Activated T-helper 1 cell treated with Interleukin-2 at 50 U/mL for 16 hours (primary cell): Measurements from ENCODE around the gene SLC23A3.
A peak's percentile ranks its signal among the peaks of the same experiment; 100 is the strongest.

Source experiments
- DNase-seq: peaks from one replicate; pipeline ENCODE4 v3.0.0-alpha.2; 2020; ENCODE audit warnings: low read depth

Gene SLC23A3, protein sequence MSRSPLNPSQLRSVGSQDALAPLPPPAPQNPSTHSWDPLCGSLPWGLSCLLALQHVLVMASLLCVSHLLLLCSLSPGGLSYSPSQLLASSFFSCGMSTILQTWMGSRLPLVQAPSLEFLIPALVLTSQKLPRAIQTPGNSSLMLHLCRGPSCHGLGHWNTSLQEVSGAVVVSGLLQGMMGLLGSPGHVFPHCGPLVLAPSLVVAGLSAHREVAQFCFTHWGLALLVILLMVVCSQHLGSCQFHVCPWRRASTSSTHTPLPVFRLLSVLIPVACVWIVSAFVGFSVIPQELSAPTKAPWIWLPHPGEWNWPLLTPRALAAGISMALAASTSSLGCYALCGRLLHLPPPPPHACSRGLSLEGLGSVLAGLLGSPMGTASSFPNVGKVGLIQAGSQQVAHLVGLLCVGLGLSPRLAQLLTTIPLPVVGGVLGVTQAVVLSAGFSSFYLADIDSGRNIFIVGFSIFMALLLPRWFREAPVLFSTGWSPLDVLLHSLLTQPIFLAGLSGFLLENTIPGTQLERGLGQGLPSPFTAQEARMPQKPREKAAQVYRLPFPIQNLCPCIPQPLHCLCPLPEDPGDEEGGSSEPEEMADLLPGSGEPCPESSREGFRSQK

DNA sequence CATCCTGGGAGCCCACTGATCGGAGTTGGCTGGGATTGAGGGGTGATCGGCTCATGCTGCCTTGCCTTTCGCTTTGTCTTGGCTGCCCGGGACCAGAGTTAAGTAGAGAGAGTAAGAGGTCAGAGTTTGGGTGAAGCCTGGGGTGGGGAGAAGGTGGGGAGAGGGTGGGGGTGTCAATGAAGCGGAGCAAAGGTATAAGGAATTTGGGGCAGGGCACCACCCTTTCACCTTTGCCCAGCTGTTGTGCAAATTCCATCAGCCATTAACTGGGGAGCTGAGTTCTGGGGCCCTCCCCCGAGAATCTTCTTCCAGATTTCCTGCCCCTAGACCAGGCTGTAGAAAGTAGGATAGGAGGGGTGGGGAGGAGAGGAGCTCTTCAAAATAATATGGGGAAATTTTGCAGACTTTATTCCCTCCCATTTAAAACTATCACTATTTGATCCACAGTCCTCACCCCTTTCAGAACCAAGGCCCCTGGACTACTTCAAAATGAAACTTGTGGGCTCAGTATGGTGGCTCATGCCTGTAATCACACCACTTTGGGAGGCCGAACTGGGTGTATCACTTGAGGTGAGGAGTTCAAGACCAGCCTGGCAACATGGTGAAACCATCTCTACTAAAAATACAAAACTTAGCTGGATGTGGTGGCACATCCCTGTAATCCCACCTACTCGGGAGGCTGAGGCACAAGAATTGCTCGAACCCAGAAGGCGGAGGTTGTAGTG is at the start of gene SLC23A3:
Gene SLC23A3, minus strand, starts transcription at position 100 of the 725 bp plus-strand sequence. Its CDS starts 45 bp downstream, at position 55.
- DNase-seq, result no peak

DNA sequence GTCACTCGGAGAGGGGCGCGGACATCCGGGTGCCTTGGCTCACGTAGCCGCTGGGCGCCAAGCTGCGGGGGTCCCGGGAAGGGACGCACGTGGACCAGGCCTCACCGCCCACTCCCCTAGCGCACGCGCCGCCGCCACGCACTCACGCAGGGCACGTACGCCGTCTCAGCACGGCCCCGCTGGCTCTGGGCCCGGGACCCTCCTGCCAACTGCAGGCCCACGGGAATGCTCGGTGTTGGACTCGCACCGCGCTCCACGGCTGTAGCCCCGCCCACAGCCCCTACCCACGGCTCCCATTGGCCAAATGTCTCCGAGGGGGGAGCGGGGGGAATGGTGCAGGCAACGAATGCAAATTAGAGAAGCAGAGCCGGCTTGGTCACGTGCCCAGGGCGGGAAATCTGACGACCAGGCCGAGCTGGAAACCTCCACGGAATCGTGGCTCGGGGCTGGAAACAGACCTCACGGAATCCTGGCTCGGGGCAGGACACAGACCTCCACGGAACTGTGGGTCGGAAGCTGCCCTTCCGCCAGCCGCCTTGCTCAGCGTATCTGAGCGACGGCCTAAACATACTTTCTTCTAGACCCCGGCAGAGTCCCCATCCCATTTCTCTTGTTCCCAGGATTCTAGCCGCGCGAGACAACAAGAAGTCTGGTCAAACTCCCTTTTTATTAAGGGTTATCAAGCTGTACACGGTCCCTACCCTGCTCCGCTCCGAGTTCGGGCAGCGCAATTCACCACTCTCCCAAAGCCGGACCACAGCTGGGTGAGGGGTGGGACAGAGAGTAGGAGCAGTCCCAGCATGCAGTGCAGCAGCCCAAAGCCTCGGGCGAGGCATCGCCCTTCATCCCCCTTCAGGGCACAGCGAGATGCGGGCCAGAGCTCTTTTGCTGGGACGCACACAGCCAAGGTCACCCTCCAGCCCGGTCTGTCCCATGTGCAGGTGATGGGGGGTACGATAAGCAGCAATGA is 49.2 kb upstream of the SLC23A3 start, which contains the start of gene ABCB6:
Gene ABCB6, minus strand, starts transcription at position 227 of the 970 bp plus-strand sequence. CDS start 285 bp downstream, outside the sequence.
- DNase-seq, result peak; percentile 76

DNA sequence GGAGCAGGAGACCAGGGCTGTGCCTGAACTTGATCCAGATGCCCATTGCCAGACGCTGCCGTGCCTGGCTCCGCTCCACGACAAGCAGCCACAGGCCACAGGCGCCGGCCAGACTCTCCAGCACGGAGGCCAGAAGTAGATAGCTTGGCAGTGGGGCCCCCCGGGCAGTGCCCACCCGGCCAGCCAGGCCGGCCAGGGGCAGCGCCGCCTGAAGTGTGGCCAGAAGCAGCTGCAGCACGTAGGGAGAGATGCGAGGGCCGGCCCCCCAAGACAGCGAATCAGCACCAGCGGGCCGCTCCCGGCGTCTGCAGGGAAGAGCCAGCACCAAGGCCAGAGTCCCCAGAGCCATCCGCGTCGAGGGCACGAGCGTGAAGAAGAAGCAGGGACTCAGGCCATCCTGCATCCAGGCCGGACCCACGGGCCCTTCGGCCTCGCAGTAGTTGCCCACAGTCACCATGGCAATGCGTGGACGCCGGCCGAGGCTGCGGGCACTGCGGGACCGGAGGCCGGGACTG is 48.4 kb upstream of the SLC23A3 start:
- DNase-seq, result no peak

DNA sequence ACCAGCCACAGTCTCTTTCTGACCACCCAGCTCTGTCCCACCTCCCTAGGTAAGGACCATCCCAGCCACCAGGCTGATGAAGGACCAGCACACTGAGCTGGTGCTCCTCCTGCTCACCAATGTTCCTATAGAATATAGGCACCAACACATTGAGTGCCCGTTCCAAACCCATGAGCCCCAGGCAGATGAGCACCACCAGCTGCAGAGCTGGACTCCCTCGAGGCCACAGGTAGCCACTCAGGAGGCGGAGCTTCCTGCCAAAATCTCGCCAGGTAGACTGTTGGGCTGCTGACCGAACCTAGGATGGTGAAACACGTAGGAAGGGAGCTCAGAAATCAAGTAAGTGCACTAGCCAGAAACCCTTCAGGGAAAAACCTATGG is 46.7 kb upstream of the SLC23A3 start:
- DNase-seq, result no peak

DNA sequence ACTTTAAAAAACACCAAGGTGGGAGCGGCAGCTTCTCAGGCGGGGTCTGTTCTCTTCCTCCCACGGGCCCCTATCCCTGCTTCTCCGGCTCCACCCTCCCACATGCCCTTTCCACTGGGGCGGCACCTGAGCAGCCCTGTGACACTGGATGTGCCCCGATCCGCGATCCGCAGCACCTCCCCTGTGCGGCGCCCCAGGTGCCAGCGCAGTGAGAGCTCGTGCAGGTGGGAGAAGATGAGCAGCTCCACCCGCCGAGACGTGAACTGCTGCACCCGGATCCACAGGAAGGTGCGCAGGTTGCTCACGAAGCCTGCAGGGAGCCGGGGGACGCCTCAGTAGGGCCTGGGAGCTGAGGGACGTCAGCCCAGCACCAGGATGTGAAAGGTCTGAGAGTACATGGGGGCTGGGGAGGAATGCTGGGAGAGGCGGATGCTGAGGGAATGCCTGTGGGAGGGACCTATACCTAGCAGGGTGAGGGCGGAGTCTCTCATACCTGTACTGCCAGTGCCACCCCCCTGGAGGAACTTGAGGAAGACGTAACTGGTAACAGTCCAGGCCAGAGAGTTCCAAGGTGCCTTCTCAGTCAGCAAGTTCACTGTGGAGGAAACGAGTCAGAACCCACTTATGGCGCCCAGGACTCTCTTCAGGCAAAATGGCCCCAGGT is 46.2 kb upstream of the SLC23A3 start:
- DNase-seq, result no peak

DNA sequence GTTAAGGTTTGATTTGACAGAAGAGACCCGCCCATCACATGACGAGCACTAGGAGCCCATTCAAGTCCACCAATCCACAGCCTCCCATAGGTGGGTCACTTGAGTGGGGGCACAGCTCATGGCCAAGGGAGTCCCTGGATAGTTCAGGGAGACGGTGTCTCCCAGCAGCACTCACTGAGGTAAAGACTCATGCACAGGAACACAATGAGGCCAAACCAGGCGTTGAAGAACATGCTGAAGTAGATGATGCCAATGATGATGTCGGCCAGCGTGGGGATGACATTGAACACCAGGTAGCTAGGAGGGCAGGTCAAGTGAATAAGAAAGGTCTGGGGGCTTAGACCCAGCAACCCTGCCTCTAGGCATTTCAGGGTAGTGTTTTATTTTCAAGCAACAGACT is 45.0 kb upstream of the SLC23A3 start:
- DNase-seq, result no peak

DNA sequence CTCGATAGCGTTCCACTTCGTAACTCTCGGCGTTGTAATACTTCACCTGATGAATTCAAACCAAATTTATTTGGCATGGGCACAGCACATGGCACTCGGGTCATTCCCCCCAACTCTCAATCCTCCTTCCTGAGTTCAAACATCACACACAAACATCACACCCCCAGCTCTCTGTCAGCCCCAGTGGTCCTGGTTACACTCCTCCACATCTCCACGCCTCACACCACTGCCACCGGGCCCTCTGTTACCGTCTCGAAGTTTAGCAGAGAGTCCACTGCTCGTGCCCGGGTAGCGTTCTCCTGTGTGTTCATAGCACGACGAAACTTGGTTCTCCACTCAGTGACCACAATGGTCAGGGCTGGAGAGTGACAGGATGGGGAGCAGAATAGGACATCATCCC is 44.3 kb upstream of the SLC23A3 start:
- DNase-seq, result no peak

DNA sequence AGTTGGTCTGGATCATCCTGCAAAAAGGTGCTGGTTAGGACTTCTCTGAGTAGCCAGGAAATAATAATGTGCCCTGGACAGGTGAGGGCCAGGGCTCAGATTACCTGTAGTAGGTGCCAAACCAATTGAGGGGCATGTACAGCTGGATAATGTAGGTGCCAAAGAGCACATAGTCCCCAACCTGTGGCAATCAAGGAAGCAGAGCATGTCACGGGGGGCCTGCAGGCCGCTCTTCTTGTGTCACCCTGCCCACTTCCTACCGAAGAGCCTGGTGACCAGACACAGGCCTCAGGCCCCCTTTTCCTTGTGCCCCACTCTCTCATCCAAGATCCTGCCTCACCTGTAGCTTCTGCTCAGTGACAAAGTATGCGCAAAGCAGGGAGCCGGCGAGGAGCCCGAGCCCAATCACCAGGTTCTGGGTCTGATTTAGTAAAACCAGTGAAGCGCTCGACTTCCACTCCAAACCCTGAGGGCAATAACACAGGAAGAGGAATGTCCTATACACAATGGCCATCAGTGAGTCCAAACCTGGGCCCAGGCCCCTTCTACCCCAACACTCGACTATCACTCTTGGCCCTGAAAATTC is 43.8 kb upstream of the SLC23A3 start:
- no peak for DNase-seq

DNA sequence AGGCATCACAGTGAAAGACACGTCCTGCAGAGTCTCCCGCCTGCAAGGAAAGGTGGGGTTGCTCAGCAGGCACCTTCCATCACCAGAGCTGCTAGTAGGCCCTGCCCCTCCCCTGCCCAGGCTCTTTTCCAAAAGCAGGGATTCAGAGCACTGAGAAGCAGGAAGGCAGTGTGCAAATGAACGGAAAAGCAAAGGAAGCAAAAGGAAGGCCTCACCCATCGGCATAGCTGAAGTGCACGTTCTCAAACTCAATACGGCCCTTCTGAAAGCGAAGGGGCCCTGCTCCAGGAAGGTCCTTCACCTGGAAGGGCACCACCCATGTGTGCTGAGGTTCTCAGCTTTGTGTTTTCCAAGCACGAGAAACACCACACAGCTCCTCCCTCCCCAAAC is 43.2 kb upstream of the SLC23A3 start:
- DNase-seq, result no peak

DNA sequence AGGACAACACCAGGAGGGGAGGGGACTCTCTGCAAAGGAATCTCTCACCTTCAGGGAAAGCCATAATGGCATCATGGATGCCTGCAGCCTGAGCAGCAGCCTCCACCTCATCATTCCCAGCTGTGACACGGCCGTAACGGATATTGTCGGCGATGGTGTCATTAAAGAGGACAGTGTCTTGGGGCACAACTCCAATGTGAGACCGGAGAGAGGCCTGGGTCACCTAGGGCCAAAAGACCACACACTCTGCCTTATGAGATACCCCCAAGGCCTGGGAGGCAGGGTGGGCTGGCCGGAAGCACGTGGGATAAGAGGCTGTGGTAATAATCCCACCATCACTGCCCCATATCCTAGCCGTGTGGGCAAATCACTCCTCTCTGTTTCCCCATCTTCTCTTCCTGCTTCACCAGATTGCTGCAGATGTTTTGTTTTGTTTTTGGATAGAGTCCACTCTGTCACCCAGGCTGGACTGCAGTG is 41.1 kb upstream of the SLC23A3 start:
- DNase-seq, result no peak

DNA sequence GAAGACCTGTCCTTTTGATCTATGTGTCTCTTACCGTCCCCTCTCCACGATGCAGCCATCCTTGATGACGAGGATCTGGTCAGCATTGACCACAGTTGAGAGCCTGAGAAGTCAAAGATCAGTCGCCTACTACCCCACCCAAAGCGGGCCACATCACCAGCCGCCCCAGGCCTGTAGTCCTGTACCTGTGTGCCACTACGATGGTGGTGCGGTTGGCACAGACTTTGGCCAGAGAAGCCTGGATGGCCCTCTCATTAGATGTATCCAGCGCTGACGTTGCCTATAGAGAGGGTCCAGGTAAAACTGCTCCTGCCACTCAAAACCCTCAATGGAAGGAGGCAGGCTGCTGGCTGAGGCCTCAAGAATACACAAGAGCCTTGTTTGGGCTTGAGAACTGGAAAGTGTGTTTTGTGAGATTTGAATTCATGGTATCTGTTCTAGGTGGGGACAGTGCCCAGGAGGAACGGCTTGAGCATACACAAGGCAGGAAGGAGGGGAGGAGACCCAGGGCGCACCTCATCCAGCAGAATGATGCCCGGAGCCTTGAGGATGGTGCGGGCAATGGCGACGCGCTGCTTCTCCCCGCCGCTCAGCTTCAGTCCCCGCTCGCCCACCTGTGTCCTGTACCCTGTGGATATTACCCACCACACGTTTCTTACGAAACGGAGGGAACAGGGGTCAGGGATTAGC is 40.5 kb upstream of the SLC23A3 start:
- DNase-seq, result no peak

DNA sequence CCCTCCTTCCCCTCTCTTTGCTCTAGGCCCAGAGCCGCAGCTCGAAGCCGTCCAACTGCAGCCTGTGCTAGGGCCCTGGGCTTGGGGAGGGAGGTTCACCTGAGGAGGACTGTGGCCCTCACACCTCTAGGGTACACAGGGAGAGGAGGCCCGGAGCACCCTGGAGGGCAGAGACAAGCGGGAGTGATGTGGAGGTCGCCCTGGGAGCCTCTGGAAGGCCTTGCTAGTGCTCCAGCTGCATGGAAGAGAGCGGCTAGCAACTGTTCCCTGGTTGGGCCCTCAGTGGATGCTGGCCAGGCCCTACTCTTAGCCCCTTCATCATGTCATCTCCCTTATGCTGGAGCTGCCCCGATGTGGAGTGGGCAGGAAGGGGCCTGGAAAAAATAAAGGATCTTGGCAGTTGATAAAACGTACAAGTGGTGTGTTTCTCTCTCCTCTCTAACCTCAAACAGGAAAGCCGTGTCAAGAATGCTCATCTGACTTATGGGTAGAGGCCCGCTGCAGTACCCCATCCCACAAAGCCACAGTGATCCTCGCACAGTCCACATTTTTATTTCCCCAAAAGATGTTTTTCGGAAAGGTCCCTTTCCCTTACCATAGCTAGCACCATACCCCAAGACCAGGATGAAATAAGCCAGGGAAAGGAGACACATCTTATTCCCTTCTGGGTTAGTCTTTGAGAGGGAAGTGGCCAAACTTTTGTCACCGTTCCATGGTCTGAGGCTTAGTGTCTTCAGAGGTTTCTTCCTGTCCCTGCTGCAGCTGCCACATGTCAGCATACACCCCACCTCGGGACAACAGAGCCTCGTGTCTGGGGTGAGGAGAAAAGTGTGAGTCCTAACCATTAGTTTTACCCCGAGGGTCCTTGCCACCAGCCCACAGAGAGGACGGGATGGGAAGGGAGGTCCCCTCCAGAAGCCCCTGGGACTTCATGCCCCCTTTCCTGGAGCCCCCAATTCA is 39.7 kb upstream of the SLC23A3 start:
- no peak for DNase-seq

DNA sequence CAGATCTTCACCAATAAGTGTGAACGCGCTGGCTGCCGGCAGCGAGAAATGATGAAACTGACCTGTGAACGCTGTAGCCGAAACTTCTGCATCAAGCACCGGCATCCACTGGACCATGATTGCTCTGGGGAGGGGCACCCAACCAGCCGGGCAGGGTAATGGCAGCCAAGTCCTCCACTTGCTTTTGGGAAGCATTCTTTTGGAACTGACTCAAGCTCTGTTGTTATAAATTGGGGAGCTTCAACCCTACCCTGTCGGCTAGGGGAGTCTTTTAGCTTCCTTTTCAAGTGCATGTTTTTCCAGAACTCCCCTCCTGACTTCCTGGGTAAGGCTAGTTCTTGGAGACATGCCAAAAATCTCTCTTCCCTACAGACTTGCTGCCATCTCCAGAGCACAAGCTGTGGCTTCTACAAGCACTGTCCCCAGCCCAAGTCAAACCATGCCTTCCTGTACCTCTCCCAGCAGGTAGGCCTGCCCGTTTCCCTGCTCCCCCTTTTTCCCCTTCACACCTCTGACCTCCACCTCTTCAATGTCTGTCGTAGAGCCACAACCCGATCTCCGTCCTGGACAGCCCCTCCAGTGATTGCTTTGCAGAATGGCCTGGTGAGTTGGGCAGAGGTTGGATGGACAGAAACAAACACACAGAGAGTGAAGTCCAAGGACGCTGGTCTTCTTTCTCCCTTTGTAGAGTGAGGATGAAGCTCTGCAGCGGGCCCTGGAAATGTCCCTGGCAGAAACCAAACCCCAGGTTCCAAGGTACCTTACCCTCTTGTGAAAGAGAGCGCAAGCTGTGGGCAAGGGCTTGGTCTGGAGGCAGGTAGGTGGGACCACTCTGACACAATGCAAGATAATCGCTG is 38.3 kb upstream of the SLC23A3 start:
- DNase-seq, result no peak

DNA sequence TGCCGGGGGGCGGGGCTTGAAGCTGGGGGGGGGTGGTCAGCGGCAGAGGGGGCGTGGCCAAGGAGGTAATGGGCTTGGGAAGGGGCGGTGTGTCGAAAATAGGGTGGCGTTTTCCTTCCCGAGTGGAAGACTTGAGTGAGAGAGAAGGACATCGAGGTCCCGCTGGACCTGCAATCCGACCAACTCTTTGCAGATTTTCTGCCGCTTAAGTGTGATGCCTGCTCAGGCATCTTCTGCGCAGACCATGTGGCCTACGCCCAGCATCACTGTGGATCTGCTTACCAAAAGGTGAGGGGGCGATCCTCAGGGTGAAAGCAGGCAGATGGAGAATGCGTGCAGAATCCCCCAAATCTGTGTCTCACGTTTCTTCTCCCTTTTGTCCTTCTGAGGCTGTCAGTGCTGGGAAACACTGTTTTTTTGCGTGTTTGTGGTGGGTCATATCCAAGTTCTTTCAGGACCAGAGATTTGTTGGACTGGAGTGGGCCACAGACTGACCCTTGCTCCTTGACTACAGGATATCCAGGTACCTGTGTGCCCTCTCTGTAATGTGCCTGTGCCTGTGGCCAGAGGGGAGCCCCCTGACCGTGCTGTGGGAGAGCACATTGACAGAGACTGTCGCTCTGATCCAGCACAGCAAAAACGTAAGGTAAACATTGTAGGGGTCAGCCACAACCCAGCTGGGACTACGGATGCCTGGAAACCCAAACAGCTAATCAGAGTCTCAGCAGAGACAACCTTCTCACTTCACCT is 37.5 kb upstream of the SLC23A3 start:
- DNase-seq, result no peak

DNA sequence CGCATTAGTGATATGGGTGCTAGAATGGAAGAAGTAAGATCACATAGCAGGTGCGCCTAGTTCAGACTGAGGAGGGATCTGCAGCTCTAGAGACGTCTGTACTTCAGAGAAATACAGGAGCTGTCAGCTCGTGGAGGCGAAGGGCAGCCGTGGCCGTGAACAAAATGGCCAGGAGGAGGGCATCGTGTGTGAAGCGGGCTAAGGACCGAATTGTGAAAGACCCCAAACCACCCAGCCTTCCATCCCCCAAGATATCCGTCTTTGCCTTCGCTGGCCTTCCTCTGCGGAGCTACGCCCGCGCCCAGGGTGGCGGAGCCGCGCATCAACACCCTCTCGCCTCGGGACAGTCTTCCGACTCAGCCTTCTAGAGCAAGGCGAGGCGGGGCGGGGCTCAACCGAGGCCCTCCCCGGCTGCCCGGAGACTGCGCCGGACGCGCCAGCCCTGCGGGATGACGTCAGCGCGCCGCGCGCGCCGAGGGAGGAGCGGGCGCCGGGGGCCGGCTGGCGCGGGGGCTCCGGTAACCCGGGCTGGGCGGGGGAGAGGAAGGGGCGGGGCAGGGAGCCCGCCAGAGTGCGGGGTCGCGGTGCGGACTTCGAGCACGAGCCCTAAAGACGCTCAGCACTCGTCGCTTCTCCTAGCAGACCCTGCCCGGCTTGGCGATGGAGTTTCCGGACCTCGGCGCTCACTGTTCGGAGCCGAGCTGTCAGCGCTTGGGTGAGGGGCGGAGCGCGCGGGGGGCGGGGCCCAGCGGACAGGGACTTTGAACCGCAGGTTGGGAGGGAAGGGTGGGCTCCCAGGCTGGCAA is 36.7 kb upstream of the SLC23A3 start, which contains the start of gene ZFAND2B:
Gene ZFAND2B, plus strand, starts transcription at position 455 of the 806 bp plus-strand sequence. Its CDS starts 206 bp downstream, at position 661.
- DNase-seq, result peak; percentile 95

DNA sequence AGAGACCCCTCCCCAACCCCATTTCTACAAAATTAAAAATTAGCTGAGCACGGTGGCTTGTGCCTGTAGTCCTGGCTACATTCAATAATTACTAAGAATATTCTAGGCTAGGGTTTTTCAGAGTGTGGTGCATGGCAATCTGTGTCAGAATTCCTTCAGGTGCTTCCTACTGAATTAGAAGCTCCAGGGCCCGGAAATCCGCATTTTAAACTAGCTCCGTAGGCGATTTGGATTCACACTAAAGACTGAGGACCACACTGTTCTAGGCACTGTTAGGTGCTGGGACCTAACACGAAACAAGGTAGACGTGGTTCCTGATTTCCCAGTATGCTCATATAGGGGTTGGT is 36.1 kb upstream of the SLC23A3 start:
- DNase-seq, result no peak
